GM18519 (cell line): ENCODE results near the gene CDCA4.

Experiments used
- ATAC-seq: cut with Tn5 transposase; IDR thresholded peaks from one replicate; pipeline ENCODE4 v1.9.1; 2021; ENCODE audit warnings: mild to moderate bottlenecking, moderate library complexity; ENCODE audit not compliant: unreplicated experiment, low FRiP score

Gene CDCA4

GRCh38 chr14:104967386-104968152 is 53.3 kb downstream of the CDCA4 start:
- no peak for ATAC-seq

- no peak for ATAC-seq
Measured at GRCh38 chr14:104966981-104967385, 53.9 kb downstream of the CDCA4 start.

DNA sequence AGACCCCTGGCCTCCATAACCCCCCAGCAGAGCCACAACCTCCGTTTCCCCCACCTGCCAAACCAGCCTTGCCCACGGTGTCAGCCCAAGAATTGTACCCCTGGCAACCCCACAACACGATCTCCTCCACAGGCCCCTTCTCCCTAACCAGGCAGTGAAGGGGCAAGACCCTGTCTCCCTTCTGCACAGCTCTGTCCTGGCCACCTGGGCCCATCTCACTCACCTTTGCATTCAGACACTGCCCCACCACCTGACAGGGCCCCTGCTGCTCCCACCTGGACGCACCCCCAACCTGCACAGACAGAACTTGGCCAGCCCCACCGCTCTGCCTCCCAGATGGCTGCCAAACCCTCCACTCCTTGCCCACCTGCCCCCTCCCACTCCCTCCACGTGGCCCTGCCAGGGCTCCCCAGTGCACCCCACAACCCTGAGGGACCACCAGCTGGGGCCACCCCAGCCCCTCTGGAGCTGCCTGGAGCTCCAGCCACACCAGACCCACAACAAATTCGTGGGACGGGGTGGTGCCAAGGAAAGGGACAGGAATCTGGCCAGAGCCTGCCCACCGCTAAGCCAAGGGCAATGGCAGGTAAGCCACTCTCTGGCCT is 54.5 kb downstream of the CDCA4 start:
- ATAC-seq: no peak

DNA sequence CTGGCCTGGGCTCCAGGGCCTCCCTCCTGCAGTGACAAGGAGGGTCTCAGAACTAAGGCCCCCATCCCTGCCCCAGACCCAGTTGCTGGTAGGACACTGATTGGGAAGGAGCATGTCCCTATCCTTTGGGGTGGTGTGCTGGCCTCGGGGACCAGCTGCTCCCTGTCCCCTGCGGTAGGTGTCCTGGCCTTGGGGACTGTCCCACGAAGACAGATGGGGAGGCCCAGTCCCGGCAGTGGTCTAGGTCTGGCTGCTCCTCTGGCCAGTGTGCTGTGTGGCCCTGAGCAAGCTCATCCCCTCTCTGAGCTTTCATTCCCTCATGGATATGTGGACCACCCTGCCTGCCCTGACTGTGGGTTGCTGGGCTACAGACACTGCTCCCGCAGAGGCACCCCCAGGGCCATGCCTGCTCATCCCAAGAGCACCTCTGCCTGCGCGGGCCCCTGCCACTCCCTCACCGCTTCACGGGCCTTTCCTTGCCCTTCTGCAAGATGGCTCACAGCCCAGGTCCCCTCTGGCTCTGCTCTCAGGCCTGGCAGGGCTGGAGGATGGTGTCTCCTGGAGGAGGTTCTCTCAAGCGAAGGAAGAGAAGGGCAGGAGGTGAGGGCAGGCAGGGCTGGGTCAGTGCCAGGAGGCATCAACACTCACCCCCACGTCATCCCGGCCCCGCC is 55.2 kb downstream of the CDCA4 start:
- ATAC-seq: no peak

- ATAC-seq: no peak
Measured at GRCh38 chr14:104964546-104964945, 56.3 kb downstream of the CDCA4 start.
